Naive thymus-derived CD4-positive, alpha-beta T cell (primary cell): ENCODE data around the gene RNF144B. TPM values are rescaled to one million over a fixed set of nuclear protein-coding genes. Genes with fewer than 3 reads are reported as not detected.

Source experiments
- ATAC-seq: fragments of 150-1000 bp; cut with Tn5 transposase; 2 replicates; pipeline ENCODE4 v1.10.0; 2021; ENCODE audit warnings: mild to moderate bottlenecking, moderate library complexity
- CTCF ChIA-PET: fragments of 350-600 bp; sonication (Branson Sonifier 250); formaldehyde crosslinking; loops from one replicate; lab custom pipeline; 2021; ENCODE audit warnings: antibody characterized with exemption; lab: Charles Lee
- POLR2A ChIA-PET: fragments of 350-600 bp; sonication (Branson Sonifier 250); formaldehyde crosslinking; loops from one replicate; lab custom pipeline; 2021; ENCODE audit warnings: antibody characterized with exemption, inconsistent platforms; lab: Charles Lee
- DNase-seq, 9 donors: peaks; one replicate each; pipeline versions ENCODE4 v3.0.0 to v3.0.0-alpha.2; 2020 to 2022; ENCODE audit warnings: mixed read lengths in 1 of 9
- H3K27ac ChIP-seq: one replicate; pipeline ENCODE4 v1.7.0; 2013; ENCODE audit warnings: mild to moderate bottlenecking, low read depth, low read length, moderate library complexity
- H3K27me3 ChIP-seq, 2 donors: one replicate each; pipeline ENCODE4 v1.7.0; 2013; ENCODE audit warnings: low read length in 2 of 2, mild to moderate bottlenecking in 2 of 2, moderate library complexity in 2 of 2; ENCODE audit not compliant: control insufficient read depth in 2 of 2, insufficient read depth in 2 of 2
- H3K36me3 ChIP-seq, 3 experiments: 1 replicate in 2 of 3; 2 replicates in 1 of 3; pipeline ENCODE4 v1.7.0; 2013; ENCODE audit warnings: low read length in 3 of 3, mild to moderate bottlenecking in 3 of 3, moderate library complexity in 1 of 3; ENCODE audit not compliant: insufficient read depth in 3 of 3, control insufficient read depth in 2 of 3
- H3K4me1 ChIP-seq, 2 donors: one replicate each; pipeline ENCODE4 v1.7.0; 2013; ENCODE audit warnings: low read length in 2 of 2, mild to moderate bottlenecking in 2 of 2, moderate library complexity in 1 of 2; ENCODE audit not compliant: control insufficient read depth in 2 of 2, insufficient read depth in 2 of 2
- H3K4me3 ChIP-seq: 2 replicates; pipeline ENCODE4 v1.7.0; 2013; ENCODE audit warnings: mild to moderate bottlenecking, low read length
- H3K9me3 ChIP-seq, 3 experiments: 1 replicate in 2 of 3; 2 replicates in 1 of 3; pipeline ENCODE4 v1.7.0; 2013; ENCODE audit warnings: low read length in 3 of 3; ENCODE audit not compliant: control insufficient read depth in 2 of 3
- H3K27ac Mint-ChIP-seq, 9 donors: one replicate each; pipeline ENCODE4 v1.8.0; 2020 to 2022; ENCODE audit warnings: mixed read lengths in 9 of 9, mild to moderate bottlenecking in 8 of 9, moderate library complexity in 5 of 9, inconsistent platforms in 2 of 9
- H3K27me3 Mint-ChIP-seq, 5 donors: one replicate each; pipeline ENCODE4 v1.8.0; 2021 to 2022; ENCODE audit warnings: mixed read lengths in 5 of 5, mild to moderate bottlenecking in 1 of 5
- H3K36me3 Mint-ChIP-seq, 5 donors: one replicate each; pipeline ENCODE4 v1.8.0; 2020 to 2022; ENCODE audit warnings: mixed read lengths in 5 of 5, mild to moderate bottlenecking in 3 of 5, inconsistent platforms in 1 of 5
- H3K4me1 Mint-ChIP-seq, 7 donors: one replicate each; pipeline ENCODE4 v1.8.0; 2020 to 2022; ENCODE audit warnings: mixed read lengths in 7 of 7, mild to moderate bottlenecking in 3 of 7, inconsistent platforms in 1 of 7
- H3K4me3 Mint-ChIP-seq, 10 donors: one replicate each; pipeline ENCODE4 v1.8.0; 2020 to 2022; ENCODE audit warnings: mild to moderate bottlenecking in 10 of 10, mixed read lengths in 10 of 10, moderate library complexity in 6 of 10, inconsistent platforms in 2 of 10
- H3K9me3 Mint-ChIP-seq, 11 donors: one replicate each; pipeline ENCODE4 v1.8.0; 2020 to 2022; ENCODE audit warnings: mixed read lengths in 11 of 11, mild to moderate bottlenecking in 4 of 11, inconsistent platforms in 1 of 11, moderate library complexity in 1 of 11
- intact Hi-C, 2 donors: fragments of 100-400 bp; cut with micrococcal nuclease; formaldehyde crosslinking; loops; one replicate each; pipeline ENCODE4 v1.15.1; 2023
- polyA plus RNA-seq, 2 donors: library from polyadenylated mRNA; unstranded; fragments of 300-500 nt; fragmentation: Illumina TruSeq; gene quantifications; one replicate each; pipeline ENCODE4 v1.2.3, GENCODE V29; 2021
- total RNA-seq, 6 experiments: library from RNA in 5 of 6; stranded (reverse) in 5 of 6; gene quantifications; 1 replicate in 5 of 6; 2 replicates in 1 of 6; pipeline ENCODE4 v1.2.3 and lab custom pipeline; 2021 to 2026

Gene RNF144B
- total and polyA plus RNA-seq, 7 experiments from 2014 or later, result 1.5 to 23.5 (median 7.1) TPM

- intact Hi-C loops, result no loop called here
Measured at GRCh38 chr6:18497006-18497405, 109.9 kb downstream of the RNF144B start.

GRCh38 chr6:18498408-18498807 is 111.3 kb downstream of the RNF144B start:
- no peak for DNase-seq
- H3K36me3 Mint-ChIP-seq, result no peaks in the 10 kb centered on the region
- Histone ChIP-seq H3K9me3 (no peaks in the 10 kb centered on the region), H3K27ac (no peak overlapping the region), H3K27me3 (no peaks in the 10 kb centered on the region), H3K4me3 (no peak overlapping the region), H3K36me3 (no peaks in the 10 kb centered on the region), H3K4me1 (no peaks in the 10 kb centered on the region)
- H3K9me3 Mint-ChIP-seq, result no peaks in the 10 kb centered on the region
- POLR2A ChIA-PET, result no interaction called here
- no peak overlapping the region for H3K27ac Mint-ChIP-seq
- intact Hi-C loops, result no loop called here
- H3K4me3 Mint-ChIP-seq, result no peak overlapping the region
- CTCF ChIA-PET, result interaction anchor here (0.9 kb wide), 1 partner anchor 33 kb away, joined by 3 read pairs; no protein-coding TSS in a partner anchor
- H3K4me1 Mint-ChIP-seq, result peaks cover 0 to 4% (median 0%) of the 10 kb centered on the region in 7 donors
- peaks cover 0 to 11% (median 3%) of the 10 kb centered on the region in 5 donors for H3K27me3 Mint-ChIP-seq
- no peak for ATAC-seq

More at GRCh38 chr6:18497006-18497405, 109.9 kb downstream of the RNF144B start:
- no peaks in the 10 kb centered on the region for H3K9me3 Mint-ChIP-seq
- no peaks in the 10 kb centered on the region for H3K27me3 ChIP-seq
- no peaks in the 10 kb centered on the region for H3K36me3 Mint-ChIP-seq
- DNase-seq, result no peak
- peaks cover 0 to 4% (median 0%) of the 10 kb centered on the region in 7 donors for H3K4me1 Mint-ChIP-seq
- H3K27me3 Mint-ChIP-seq, result peaks cover 0 to 9% (median 0%) of the 10 kb centered on the region in 5 donors
- H3K27ac Mint-ChIP-seq, result no peak overlapping the region
- no peak overlapping the region for H3K27ac ChIP-seq
- CTCF ChIA-PET, result no interaction called here
- no peak overlapping the region for H3K4me3 Mint-ChIP-seq
- no peaks in the 10 kb centered on the region for H3K4me1 ChIP-seq
- no peak overlapping the region for H3K4me3 ChIP-seq
- POLR2A ChIA-PET, result no interaction called here
- no peaks in the 10 kb centered on the region for H3K36me3 ChIP-seq
- no peaks in the 10 kb centered on the region for H3K9me3 ChIP-seq
- ATAC-seq, result no peak

- no peak for ATAC-seq
- ChIA-PET POLR2A (no interaction called here), CTCF (interaction anchor here (1.0 to 7.1 kb wide), 4 partner anchors 132 to 177 kb away, joined by 3 to 63 read pairs (median 6); no protein-coding TSS in a partner anchor)
- no peak for DNase-seq
- Mint-ChIP-seq H3K36me3 (no peaks in the 10 kb centered on the region), H3K9me3 (no peaks in the 10 kb centered on the region), H3K27me3 (peaks cover 0 to 12% (median 4%) of the 10 kb centered on the region in 5 donors), H3K4me3 (no peak overlapping the region), H3K4me1 (peaks cover 0 to 4% (median 0%) of the 10 kb centered on the region in 7 donors), H3K27ac (no peak overlapping the region)
- H3K9me3 ChIP-seq, result no peaks in the 10 kb centered on the region
- no peak overlapping the region for H3K4me3 ChIP-seq
- H3K36me3 ChIP-seq, result no peaks in the 10 kb centered on the region
- no peaks in the 10 kb centered on the region for H3K27me3 ChIP-seq
- intact Hi-C loops, result loop anchor here (5.0 to 10.0 kb wide), 3 partner anchors 239 to 916 kb away; partner anchors contain the start of gene DEK (in 1 of the 2)
- H3K4me1 ChIP-seq, result no peaks in the 10 kb centered on the region
- H3K27ac ChIP-seq, result no peak overlapping the region
Measured at GRCh38 chr6:18500921-18501662, 113.9 kb downstream of the RNF144B start.

GRCh38 chr6:18501663-18502013 is 114.5 kb downstream of the RNF144B start:
- H3K36me3 Mint-ChIP-seq, result no peaks in the 10 kb centered on the region
- H3K27me3 Mint-ChIP-seq, result peaks cover 0 to 9% (median 4%) of the 10 kb centered on the region in 5 donors
- intact Hi-C loops, result loop anchor here (2.0 to 10.0 kb wide), 4 partner anchors 239 to 917 kb away; partner anchors contain the start of genes DEK (in 1 of the 2), KDM1B (in 1 of the 2) and TPMT (in 1 of the 2)
- Histone ChIP-seq H3K4me1 (no peaks in the 10 kb centered on the region), H3K27me3 (no peaks in the 10 kb centered on the region), H3K4me3 (no peak overlapping the region), H3K9me3 (no peaks in the 10 kb centered on the region), H3K36me3 (no peaks in the 10 kb centered on the region), H3K27ac (no peak overlapping the region)
- no peak overlapping the region for H3K4me3 Mint-ChIP-seq
- ATAC-seq (peak; percentile 83), DNase-seq (no peak)
- H3K9me3 Mint-ChIP-seq, result no peaks in the 10 kb centered on the region
- H3K4me1 Mint-ChIP-seq, result peaks cover 0 to 4% (median 0%) of the 10 kb centered on the region in 7 donors
- POLR2A ChIA-PET, result no interaction called here
- no peak overlapping the region for H3K27ac Mint-ChIP-seq
- CTCF ChIA-PET, result interaction anchor here (0.6 to 7.1 kb wide), 7 partner anchors 124 to 185 kb away, joined by 3 to 63 read pairs (median 3); no protein-coding TSS in a partner anchor

- DNase-seq (no peak), ATAC-seq (no peak)
- CTCF ChIA-PET, result interaction anchor here (1.0 to 7.1 kb wide), 5 partner anchors 8 to 186 kb away, joined by 3 to 63 read pairs (median 5); no protein-coding TSS in a partner anchor
- Histone ChIP-seq H3K27me3 (no peaks in the 10 kb centered on the region), H3K9me3 (no peaks in the 10 kb centered on the region), H3K4me1 (no peaks in the 10 kb centered on the region), H3K27ac (no peak overlapping the region), H3K4me3 (no peak overlapping the region), H3K36me3 (no peaks in the 10 kb centered on the region)
- no peaks in the 10 kb centered on the region for H3K36me3 Mint-ChIP-seq
- H3K4me1 Mint-ChIP-seq, result peaks cover 0 to 4% (median 0%) of the 10 kb centered on the region in 7 donors
- peaks cover 0 to 7% (median 4%) of the 10 kb centered on the region in 5 donors for H3K27me3 Mint-ChIP-seq
- intact Hi-C loops, result loop anchor here (2.0 to 10.0 kb wide), 4 partner anchors 241 to 918 kb away; partner anchors contain the start of genes DEK (in 1 of the 2), KDM1B (in 1 of the 2) and TPMT (in 1 of the 2)
- POLR2A ChIA-PET, result no interaction called here
- H3K27ac Mint-ChIP-seq, result no peak overlapping the region
- H3K4me3 Mint-ChIP-seq, result no peak overlapping the region
- no peaks in the 10 kb centered on the region for H3K9me3 Mint-ChIP-seq
Measured at GRCh38 chr6:18503206-18503592, 116.0 kb downstream of the RNF144B start.

- Histone ChIP-seq H3K4me3 (no peak overlapping the region), H3K36me3 (no peaks in the 10 kb centered on the region)
- POLR2A ChIA-PET, result no interaction called here
Measured at GRCh38 chr6:18503593-18504231, 116.6 kb downstream of the RNF144B start.

More at GRCh38 chr6:18503593-18504231, 116.6 kb downstream of the RNF144B start:
- Histone ChIP-seq H3K27me3 (no peaks in the 10 kb centered on the region), H3K27ac (no peak overlapping the region), H3K4me1 (no peaks in the 10 kb centered on the region), H3K9me3 (no peaks in the 10 kb centered on the region)
- Mint-ChIP-seq H3K27ac (no peak overlapping the region), H3K9me3 (no peaks in the 10 kb centered on the region), H3K4me3 (peak overlapping the region in 2 of 10 donors; percentile 29 to 50), H3K36me3 (no peaks in the 10 kb centered on the region), H3K27me3 (peaks cover 0 to 7% (median 4%) of the 10 kb centered on the region in 5 donors), H3K4me1 (peaks cover 0 to 4% (median 0%) of the 10 kb centered on the region in 7 donors)
- intact Hi-C loops, result loop anchor here (1.0 to 10.0 kb wide), 7 partner anchors 179 to 1347 kb away; partner anchors contain the start of genes DEK (in 1 of the 2), KDM1B (in 1 of the 2) and TPMT (in 1 of the 2)
- CTCF ChIA-PET, result interaction anchor here (1.0 to 7.1 kb wide), 5 partner anchors 9 to 186 kb away, joined by 3 to 63 read pairs (median 5); no protein-coding TSS in a partner anchor
- DNase-seq (peak in 6 of 9 donors; percentile 19 to 54 (median 38)), ATAC-seq (peak; percentile 63)
